HG02884 (cell line): Measurements from ENCODE around the gene IYD.
"Not testable (repeated sequence)": the region's sequence is repeated elsewhere in the genome, so short reads cannot be mapped to it uniquely, and the experiment has no call there.

ENCODE experiments used
- ATAC-seq: cut with Tn5 transposase; IDR thresholded peaks from one replicate; pipeline ENCODE4 v1.9.1; 2021; ENCODE audit warnings: mild to moderate bottlenecking, moderate library complexity; ENCODE audit not compliant: unreplicated experiment

The IYD gene

DNA sequence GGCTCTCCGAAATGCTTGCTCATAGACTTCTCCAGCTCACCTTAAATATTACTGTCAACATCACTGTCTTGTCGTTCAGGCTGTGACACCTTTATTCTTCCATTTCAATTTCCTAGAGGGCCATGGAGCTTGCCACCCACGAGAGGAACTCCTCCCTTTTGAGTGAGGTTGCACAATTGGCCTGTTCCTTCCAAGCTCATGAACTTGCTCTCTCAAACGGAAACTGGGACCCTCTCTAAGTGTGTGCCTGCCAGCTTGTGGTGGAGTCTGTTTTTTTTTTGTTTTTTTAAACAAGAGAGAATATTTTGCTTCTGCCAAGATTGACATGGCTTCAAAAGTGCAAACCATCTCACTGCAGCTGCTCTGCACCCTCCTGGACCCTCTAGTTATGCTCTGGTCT is 19.3 kb upstream of the IYD start:
- ATAC-seq: no peak

- ATAC-seq: no peak
Observed at GRCh38 chr6:150352321-150353296, 16.2 kb upstream of the IYD start.

GRCh38 chr6:150353445-150353844 is 15.4 kb upstream of the IYD start:
- no peak for ATAC-seq

- ATAC-seq: no peak
Observed at GRCh38 chr6:150354754-150355571, 13.8 kb upstream of the IYD start.

GRCh38 chr6:150355932-150356331 is 12.9 kb upstream of the IYD start:
- ATAC-seq: no peak

GRCh38 chr6:150361876-150362275 is 6.9 kb upstream of the IYD start:
- ATAC-seq: no peak

DNA sequence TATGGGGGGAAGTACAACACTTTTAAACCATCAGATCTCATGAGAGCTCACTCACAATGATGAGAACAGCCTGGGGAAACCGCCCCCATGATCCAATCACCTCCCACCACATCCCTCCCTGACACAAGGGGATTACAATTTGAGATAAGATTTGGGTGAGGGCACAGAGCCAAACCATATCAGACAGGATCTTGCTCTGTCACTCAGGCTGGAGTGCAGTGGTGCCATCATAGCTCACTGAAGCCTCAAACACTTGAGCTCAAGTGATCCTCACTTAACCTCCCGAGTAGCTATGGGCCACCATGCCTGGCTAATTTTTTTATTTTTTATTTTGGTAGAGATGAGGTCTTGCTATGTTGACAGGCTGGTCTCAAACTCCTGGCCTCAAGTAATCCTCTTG is 5.1 kb upstream of the IYD start:
- no peak for ATAC-seq

- ATAC-seq: no peak
Observed at GRCh38 chr6:150366118-150366778, 2.6 kb upstream of the IYD start.

DNA sequence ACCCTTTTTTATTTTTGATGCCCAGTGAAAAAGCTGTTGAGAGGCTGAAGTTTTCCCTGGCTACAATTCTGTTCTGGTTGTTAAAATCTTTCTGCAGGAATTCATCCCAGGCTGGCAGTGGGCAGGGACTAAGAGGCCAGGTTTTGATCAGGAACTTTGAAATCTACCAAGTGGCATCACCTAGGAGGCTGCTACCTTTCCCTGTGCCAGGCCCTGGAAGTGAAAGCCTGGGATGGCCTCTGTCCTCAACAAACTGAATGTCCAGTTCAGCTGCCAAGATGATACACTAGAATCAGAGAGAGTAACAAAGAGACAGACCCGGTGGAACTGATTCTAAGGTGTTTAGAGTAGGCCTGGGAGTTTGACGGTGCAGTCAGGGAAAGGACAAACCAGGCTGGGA is 596 bp downstream of the IYD start:
- no peak for ATAC-seq

GRCh38 chr6:150370112-150370511 is 1.3 kb downstream of the IYD start:
- no peak for ATAC-seq

GRCh38 chr6:150371356-150371755 is 2.5 kb downstream of the IYD start:
- ATAC-seq: no peak

- no peak for ATAC-seq
Observed at GRCh38 chr6:150372051-150372450, 3.2 kb downstream of the IYD start.

GRCh38 chr6:150373260-150373701 is 4.5 kb downstream of the IYD start:
- ATAC-seq: no peak

GRCh38 chr6:150374346-150374745 is 5.5 kb downstream of the IYD start:
- not testable (repeated sequence) for ATAC-seq

GRCh38 chr6:150377211-150377781 is 8.5 kb downstream of the IYD start:
- no peak for ATAC-seq

DNA sequence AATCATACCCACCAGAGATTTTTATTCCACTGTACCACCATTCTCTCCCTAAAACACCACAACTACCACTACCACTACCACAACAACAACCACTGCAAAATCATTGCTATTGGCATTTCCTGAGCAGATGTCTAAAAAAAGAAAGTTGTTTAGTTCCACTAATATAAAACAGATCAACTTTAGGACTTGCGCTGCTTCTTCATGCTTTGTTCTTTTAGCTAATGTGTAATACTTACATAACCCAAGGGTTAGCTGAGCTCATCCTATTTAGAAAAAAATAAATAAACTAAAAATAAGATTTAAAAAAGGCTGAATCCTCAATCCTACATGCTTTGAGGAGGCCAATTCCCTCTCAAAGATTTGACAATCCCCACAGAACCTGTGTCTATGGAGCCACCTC is 11.4 kb downstream of the IYD start:
- no peak for ATAC-seq

DNA sequence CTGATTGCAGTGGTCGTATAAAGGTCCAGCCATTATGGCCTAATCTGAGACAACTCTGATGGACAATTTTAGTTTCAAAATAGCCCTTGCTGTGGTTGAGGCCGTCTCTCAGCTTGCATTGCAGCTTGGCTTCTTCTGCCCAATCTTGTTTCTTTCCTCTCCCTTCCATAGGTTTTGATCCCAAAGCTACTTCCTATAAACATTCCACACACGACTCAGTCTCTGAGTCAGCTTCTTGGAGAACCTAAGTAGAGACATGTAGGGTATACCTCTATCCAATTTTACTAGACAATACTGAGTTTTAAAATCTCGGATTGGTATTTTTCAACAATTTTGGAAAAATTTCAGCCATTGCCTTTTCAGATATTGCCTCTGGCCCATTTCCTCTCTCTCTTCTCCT is 13.4 kb downstream of the IYD start:
- ATAC-seq: no peak

GRCh38 chr6:150391414-150391813 is 22.6 kb downstream of the IYD start:
- ATAC-seq: no peak

DNA sequence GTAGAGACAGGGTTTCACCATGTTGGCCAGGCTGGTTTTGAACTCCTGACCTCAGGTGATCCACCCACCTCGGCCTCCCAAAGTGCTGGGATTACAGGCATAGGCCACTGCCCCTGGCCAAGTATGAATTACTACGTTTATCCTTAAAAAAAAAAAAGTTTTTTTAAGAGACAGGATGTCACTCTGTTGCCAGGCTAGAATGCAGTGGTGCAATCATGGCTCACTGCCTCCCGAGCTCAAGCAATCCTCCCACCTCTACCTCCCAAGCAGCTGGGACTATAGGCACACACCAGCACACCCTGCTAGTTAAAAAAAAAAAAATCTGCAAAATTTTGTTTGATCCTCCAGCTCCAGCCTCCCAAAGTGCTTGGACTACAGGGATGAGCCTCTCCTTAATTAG is 23.1 kb downstream of the IYD start:
- ATAC-seq: no peak

- no peak for ATAC-seq
Observed at GRCh38 chr6:150392452-150393220, 23.8 kb downstream of the IYD start.
